Lower leg skin (tissue), 4 donors: Measurements from ENCODE around the gene DLG5. TPM values are rescaled to one million over a fixed set of nuclear protein-coding genes. Genes with fewer than 3 reads are reported as not detected.

Experiments used
- DNase-seq, 2 donors: peaks; one replicate each; pipeline ENCODE4 v3.0.0-alpha.2; 2019; ENCODE audit warnings: low spot score in 2 of 2
- H3K4me3 ChIP-seq: fragments of 200-600 bp; sonication (generic); 2 replicates; pipeline ENCODE4 v1.5.1; 2017; ENCODE audit warnings: mild to moderate bottlenecking, low read depth; ENCODE audit not compliant: poor library complexity, severe bottlenecking
- POLR2A ChIP-seq, 2 donors: fragments of 450-650 bp; IDR thresholded peaks; one replicate each; pipeline ENCODE4 v1.6.1; 2016 to 2017; ENCODE audit warnings: antibody characterized with exemption in 2 of 2, mild to moderate bottlenecking in 1 of 2, moderate library complexity in 1 of 2
- WGBS, 2 donors: methylation state at CpG; one replicate each; pipeline ENCODE4 v1.1.5; 2018; 5-methylcytosine and 5-hydroxymethylcytosine counted together
- intact Hi-C: fragments of 100-400 bp; cut with DNase I; formaldehyde crosslinking; loops from one replicate; pipeline ENCODE4 v1.15.0; 2023; ENCODE audit warnings: low total_unique reads
- total RNA-seq, 4 donors: library from RNA; depleted of rRNA; stranded (reverse); fragments of >200 nt; gene quantifications; one replicate each; pipeline ENCODE4 v1.1.0, GENCODE V29; 2016
- TF ChIP-seq, protein P1 (sequence below), 3 donors: fragments of 450-650 bp; IDR thresholded peaks; one replicate each; pipeline ENCODE4 v1.5.1; 2016; ENCODE audit warnings: antibody characterized with exemption in 3 of 3, mild to moderate bottlenecking in 3 of 3, moderate library complexity in 2 of 3

DLG5 gene
- total RNA-seq, 4 donors from 2014 or later: 91.9 to 165 (median 103) TPM

GRCh38 chr10:77959887-77960455, 33.4 kb upstream of the DLG5 start:
- H3K4me3 ChIP-seq: no peak overlapping the region
- 71 to 80% methylated on average over 8 of the region's 8 CpGs for WGBS, 2 donors
- intact Hi-C loops: loop anchor here (10.0 kb wide), 1 partner anchor 115 kb away; no protein-coding TSS in a partner anchor
- no peak for TF ChIP-seq POLR2A (IDR thresholded peaks at IDR 0.05)
- TF ChIP-seq, protein P1, sequence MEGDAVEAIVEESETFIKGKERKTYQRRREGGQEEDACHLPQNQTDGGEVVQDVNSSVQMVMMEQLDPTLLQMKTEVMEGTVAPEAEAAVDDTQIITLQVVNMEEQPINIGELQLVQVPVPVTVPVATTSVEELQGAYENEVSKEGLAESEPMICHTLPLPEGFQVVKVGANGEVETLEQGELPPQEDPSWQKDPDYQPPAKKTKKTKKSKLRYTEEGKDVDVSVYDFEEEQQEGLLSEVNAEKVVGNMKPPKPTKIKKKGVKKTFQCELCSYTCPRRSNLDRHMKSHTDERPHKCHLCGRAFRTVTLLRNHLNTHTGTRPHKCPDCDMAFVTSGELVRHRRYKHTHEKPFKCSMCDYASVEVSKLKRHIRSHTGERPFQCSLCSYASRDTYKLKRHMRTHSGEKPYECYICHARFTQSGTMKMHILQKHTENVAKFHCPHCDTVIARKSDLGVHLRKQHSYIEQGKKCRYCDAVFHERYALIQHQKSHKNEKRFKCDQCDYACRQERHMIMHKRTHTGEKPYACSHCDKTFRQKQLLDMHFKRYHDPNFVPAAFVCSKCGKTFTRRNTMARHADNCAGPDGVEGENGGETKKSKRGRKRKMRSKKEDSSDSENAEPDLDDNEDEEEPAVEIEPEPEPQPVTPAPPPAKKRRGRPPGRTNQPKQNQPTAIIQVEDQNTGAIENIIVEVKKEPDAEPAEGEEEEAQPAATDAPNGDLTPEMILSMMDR (IDR thresholded peaks at IDR 0.05): no peak
- DNase-seq: no peak

DNA sequence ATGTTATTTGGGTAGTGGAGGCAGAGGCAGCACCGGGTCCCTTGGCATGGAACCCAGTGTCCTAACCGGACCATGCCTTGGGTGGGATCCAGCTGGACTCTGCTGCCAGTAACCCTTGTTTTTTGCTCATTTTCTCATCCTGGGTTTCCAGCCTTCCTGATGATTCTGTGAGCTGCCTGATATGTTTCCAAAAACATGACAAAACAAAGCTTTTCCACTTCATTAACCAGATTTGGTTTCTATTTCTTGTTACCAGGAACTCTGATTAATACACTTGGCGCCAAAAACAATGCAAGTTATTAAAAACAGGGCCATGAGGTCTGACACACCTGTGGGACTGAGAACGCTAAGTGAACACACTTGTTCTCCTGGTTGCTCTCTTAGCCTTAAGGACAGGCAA, 32.8 kb upstream of the DLG5 start:
- DNase-seq: no peak
- H3K4me3 ChIP-seq: no peak overlapping the region
- WGBS, 2 donors: 32 to 35% methylated on average over 4 of the region's 4 CpGs
- TF ChIP-seq, protein P1 (IDR thresholded peaks at IDR 0.05): no peak
- TF ChIP-seq POLR2A (IDR thresholded peaks at IDR 0.05): no peak
- intact Hi-C loops: no loop called here

GRCh38 chr10:77955136-77955535, 28.6 kb upstream of the DLG5 start:
- intact Hi-C loops: no loop called here
- H3K4me3 ChIP-seq: no peak overlapping the region
- WGBS, 2 donors: 86 to 92% methylated on average over 1 of the region's 1 CpG
- DNase-seq: no peak
- TF ChIP-seq, protein P1 (IDR thresholded peaks at IDR 0.05): no peak
- no peak for TF ChIP-seq POLR2A (IDR thresholded peaks at IDR 0.05)

- DNase-seq: no peak
- intact Hi-C loops: no loop called here
- no peak overlapping the region for H3K4me3 ChIP-seq
- WGBS, 2 donors: 30 to 45% methylated on average over 7 of the region's 7 CpGs
- TF ChIP-seq, protein P1 (IDR thresholded peaks at IDR 0.05): no peak
- TF ChIP-seq POLR2A (IDR thresholded peaks at IDR 0.05): no peak
These were observed 22.6 kb upstream of the DLG5 start for GRCh38 chr10:77949167-77949566.

DNA sequence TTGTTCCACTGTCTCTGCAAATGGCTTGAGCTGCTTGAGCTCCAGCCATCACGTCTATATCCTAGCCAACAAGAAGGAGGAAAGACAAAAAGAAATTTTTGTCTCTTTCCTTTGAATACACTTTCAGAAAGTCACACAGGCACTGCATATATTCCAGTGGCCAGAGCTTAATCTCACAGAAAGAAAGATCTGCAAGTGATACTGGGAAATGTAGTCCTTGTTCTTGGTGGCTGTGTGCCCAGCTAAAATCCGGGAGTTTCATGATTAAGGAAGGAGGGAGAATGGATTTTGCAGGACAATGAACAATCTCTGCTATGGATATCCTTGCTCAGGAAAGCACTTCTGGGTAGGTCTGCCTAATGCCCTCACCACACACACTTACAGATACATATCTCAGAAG, 19.5 kb upstream of the DLG5 start:
- intact Hi-C loops: no loop called here
- no peak for TF ChIP-seq POLR2A (IDR thresholded peaks at IDR 0.05)
- TF ChIP-seq, protein P1 (IDR thresholded peaks at IDR 0.05): no peak
- 36 to 65% methylated on average over 2 of the region's 2 CpGs for WGBS, 2 donors
- H3K4me3 ChIP-seq: no peak overlapping the region
- no peak for DNase-seq

DNA sequence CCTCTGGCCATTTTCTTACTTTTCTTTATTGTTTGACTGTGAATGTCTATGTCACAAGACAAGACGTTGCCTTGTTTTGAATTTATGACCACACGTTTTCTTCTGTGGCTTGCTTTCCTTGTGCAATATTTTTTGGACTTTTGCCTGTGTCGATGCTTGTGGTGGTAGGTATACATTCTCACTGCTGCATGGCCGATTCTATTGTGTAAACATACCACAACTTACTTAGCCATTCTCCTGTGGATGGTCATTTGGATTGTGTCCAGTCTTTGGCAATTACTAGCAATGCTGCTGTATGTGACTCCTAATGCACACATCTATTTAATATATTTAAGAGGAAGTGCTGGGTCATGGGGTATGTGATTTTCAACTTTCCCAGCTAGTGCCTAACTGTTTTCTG, 18.0 kb upstream of the DLG5 start:
- H3K4me3 ChIP-seq: no peak overlapping the region
- WGBS, 2 donors: 58 to 59% methylated on average over 4 of the region's 4 CpGs
- intact Hi-C loops: no loop called here
- no peak for DNase-seq
- TF ChIP-seq, protein P1 (IDR thresholded peaks at IDR 0.05): no peak
- TF ChIP-seq POLR2A (IDR thresholded peaks at IDR 0.05): no peak
